Panc1 (cell line): ENCODE results near the gene FAT2. TPM values are rescaled to one million over a fixed set of nuclear protein-coding genes. Genes with fewer than 3 reads are reported as not detected.

ENCODE experiments used
- ATAC-seq: fragments of 200-7000 bp; cut with Tn5 transposase; 2 replicates; pipeline ENCODE4 v1.9.1; 2020; ENCODE audit warnings: mild to moderate bottlenecking, moderate library complexity
- BruUV-seq: library from RNA; stranded (reverse); fragments of 400-500 nt; replicated peaks from 2 replicates; lab custom pipeline; 2021; lab: Mats Ljungman, UMichigan
- CTCF ChIA-PET: fragments of 300-600 bp; sonication (Branson Sonifier 250); formaldehyde crosslinking; loops from one replicate; lab custom pipeline; 2022; ENCODE audit warnings: antibody characterized with exemption; lab: Charles Lee
- POLR2A ChIA-PET: fragments of 300-600 bp; sonication (Branson Sonifier 250); formaldehyde crosslinking; loops from one replicate; lab custom pipeline; 2022; ENCODE audit warnings: antibody characterized with exemption; lab: Charles Lee
- DNase-seq: peaks from one replicate; pipeline ENCODE4 v3.0.0-alpha.2; 2010; ENCODE audit warnings: low read depth, low spot score
- H3K27ac ChIP-seq: 2 replicates; pipeline ENCODE4 v1.5.1; 2011; ENCODE audit warnings: mild to moderate bottlenecking, low read length, inconsistent platforms
- H3K27me3 ChIP-seq: fragments of 200-500 bp; sonication (Bioruptor generic); 2 replicates; pipeline ENCODE4 v1.6.0; 2014; ENCODE audit warnings: low read length, inconsistent platforms; ENCODE audit not compliant: control insufficient read depth, insufficient read depth
- H3K36me3 ChIP-seq: fragments of 200-500 bp; sonication (Bioruptor generic); 2 replicates; pipeline ENCODE4 v1.5.1; 2014; ENCODE audit warnings: inconsistent platforms, mild to moderate bottlenecking, low read length, moderate library complexity; ENCODE audit not compliant: control insufficient read depth, insufficient read depth
- H3K4me1 ChIP-seq: 2 replicates; pipeline ENCODE4 v1.5.1; 2011; ENCODE audit warnings: inconsistent platforms, mild to moderate bottlenecking, low read length, moderate library complexity; ENCODE audit not compliant: control insufficient read depth, insufficient read depth
- H3K4me3 ChIP-seq, 2 experiments: 2 replicates each; pipeline ENCODE4 v1.5.1; 2011 to 2012; ENCODE audit warnings: low read depth in 2 of 2, low read length in 2 of 2, mild to moderate bottlenecking in 2 of 2, inconsistent platforms in 1 of 2, moderate library complexity in 1 of 2
- H3K9me3 ChIP-seq: fragments of 200-500 bp; sonication (Bioruptor generic); 2 replicates; pipeline ENCODE4 v1.5.1; 2014; ENCODE audit warnings: low read depth, mild to moderate bottlenecking, inconsistent platforms, low read length, moderate library complexity; ENCODE audit not compliant: control insufficient read depth, insufficient read depth
- CTCF ChIP-seq: fragments of 450-650 bp; IDR thresholded peaks from 2 replicates; pipeline ENCODE4 v1.5.1; 2017; ENCODE audit warnings: mild to moderate bottlenecking
- POLR2AphosphoS5 ChIP-seq: IDR thresholded peaks from 2 replicates; pipeline ENCODE4 v1.6.1; 2012; ENCODE audit warnings: mild to moderate bottlenecking, low read depth, low read length, moderate library complexity
- SIN3A ChIP-seq: IDR thresholded peaks from 2 replicates; pipeline ENCODE4 v1.6.1; 2012; ENCODE audit warnings: low read depth, mild to moderate bottlenecking, low read length, moderate library complexity, borderline replicate concordance; ENCODE audit not compliant: insufficient read depth
- TCF7L2 ChIP-seq: IDR thresholded peaks from 2 replicates; pipeline ENCODE4 v1.6.1; 2011; ENCODE audit warnings: mild to moderate bottlenecking, low read depth, low read length, inconsistent platforms
- in situ Hi-C: cut with HindIII; loops from 2 replicates; pipeline ENCODE4 v1.10.0; 2016; ENCODE audit warnings: low sequenced_read_pairs, low pct_unique_long_range_greater_than_20kb
- intact Hi-C: fragments of 100-400 bp; cut with micrococcal nuclease; formaldehyde crosslinking; loops from one replicate; pipeline ENCODE4 v1.10.0; 2022; ENCODE audit not compliant: unreplicated experiment
- total RNA-seq: library from RNA; stranded (reverse); gene quantifications from one replicate; pipeline ENCODE4 v1.2.1, GENCODE V29; 2021; ENCODE audit not compliant: unreplicated experiment
- TF ChIP-seq, protein P1 (sequence below), 2 experiments: IDR thresholded peaks; 2 replicates each; pipeline ENCODE4 v1.6.1; 2011 to 2012; ENCODE audit warnings: low read depth in 2 of 2, control low read depth in 1 of 2, low read length in 1 of 2, mild to moderate bottlenecking in 1 of 2, moderate library complexity in 1 of 2; ENCODE audit not compliant: insufficient read depth in 1 of 2

FAT2 gene
- total RNA-seq, 1 experiment from 2014 or later, result not detected

GRCh38 chr5:151612689-151613427 lies 21.7 kb upstream of the FAT2 start:
- no TSS peak for BruUV-seq
- TF ChIP-seq SIN3A (no peak), CTCF (no peak), TCF7L2 (no peak), POLR2AphosphoS5 (no peak)
- TF ChIP-seq, protein P1, sequence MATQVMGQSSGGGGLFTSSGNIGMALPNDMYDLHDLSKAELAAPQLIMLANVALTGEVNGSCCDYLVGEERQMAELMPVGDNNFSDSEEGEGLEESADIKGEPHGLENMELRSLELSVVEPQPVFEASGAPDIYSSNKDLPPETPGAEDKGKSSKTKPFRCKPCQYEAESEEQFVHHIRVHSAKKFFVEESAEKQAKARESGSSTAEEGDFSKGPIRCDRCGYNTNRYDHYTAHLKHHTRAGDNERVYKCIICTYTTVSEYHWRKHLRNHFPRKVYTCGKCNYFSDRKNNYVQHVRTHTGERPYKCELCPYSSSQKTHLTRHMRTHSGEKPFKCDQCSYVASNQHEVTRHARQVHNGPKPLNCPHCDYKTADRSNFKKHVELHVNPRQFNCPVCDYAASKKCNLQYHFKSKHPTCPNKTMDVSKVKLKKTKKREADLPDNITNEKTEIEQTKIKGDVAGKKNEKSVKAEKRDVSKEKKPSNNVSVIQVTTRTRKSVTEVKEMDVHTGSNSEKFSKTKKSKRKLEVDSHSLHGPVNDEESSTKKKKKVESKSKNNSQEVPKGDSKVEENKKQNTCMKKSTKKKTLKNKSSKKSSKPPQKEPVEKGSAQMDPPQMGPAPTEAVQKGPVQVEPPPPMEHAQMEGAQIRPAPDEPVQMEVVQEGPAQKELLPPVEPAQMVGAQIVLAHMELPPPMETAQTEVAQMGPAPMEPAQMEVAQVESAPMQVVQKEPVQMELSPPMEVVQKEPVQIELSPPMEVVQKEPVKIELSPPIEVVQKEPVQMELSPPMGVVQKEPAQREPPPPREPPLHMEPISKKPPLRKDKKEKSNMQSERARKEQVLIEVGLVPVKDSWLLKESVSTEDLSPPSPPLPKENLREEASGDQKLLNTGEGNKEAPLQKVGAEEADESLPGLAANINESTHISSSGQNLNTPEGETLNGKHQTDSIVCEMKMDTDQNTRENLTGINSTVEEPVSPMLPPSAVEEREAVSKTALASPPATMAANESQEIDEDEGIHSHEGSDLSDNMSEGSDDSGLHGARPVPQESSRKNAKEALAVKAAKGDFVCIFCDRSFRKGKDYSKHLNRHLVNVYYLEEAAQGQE (IDR thresholded peaks at IDR 0.05; ENCODE audit: insufficient read depth in 1 of 2, low read depth in 2 of 2, low read length in 1 of 2), result no peak
- DNase-seq, result no peak
- ChIA-PET POLR2A (no interaction called here), CTCF (no interaction called here)
- in situ Hi-C loops, result no loop called here
- intact Hi-C loops, result no loop called here
- Histone ChIP-seq H3K27me3 (no peaks in the 10 kb centered on the region), H3K9me3 (no peaks in the 10 kb centered on the region), H3K4me3 (no peak overlapping the region), H3K27ac (no peak overlapping the region), H3K4me1 (0 out of 2 replicates have a peak, but pooled peaks cover 2% of the 10 kb centered on the region), H3K36me3 (no peaks in the 10 kb centered on the region)
- ATAC-seq, result no peak

- POLR2A ChIA-PET, result no interaction called here
Measured at GRCh38 chr5:151611127-151611775, 20.1 kb upstream of the FAT2 start.

More at GRCh38 chr5:151611127-151611775, 20.1 kb upstream of the FAT2 start:
- Histone ChIP-seq H3K4me3 (no peak overlapping the region), H3K27me3 (no peaks in the 10 kb centered on the region), H3K4me1 (no peaks in the 10 kb centered on the region), H3K27ac (no peak overlapping the region), H3K36me3 (no peaks in the 10 kb centered on the region), H3K9me3 (no peaks in the 10 kb centered on the region)
- ATAC-seq (no peak), DNase-seq (no peak)
- in situ Hi-C loops (no loop called here), intact Hi-C loops (no loop called here)
- no peak for TF ChIP-seq POLR2AphosphoS5
- TF ChIP-seq, protein P1 (IDR thresholded peaks at IDR 0.05; ENCODE audit: insufficient read depth in 1 of 2, low read depth in 2 of 2, low read length in 1 of 2), result no peak
- CTCF ChIA-PET, result interaction anchor here (0.5 kb wide), 1 partner anchor 103 kb away, joined by 13 read pairs; no protein-coding TSS in a partner anchor
- BruUV-seq, result no TSS peak
